Neural cell (in vitro differentiated cells): ENCODE results near the gene MSX2. TPM values are rescaled to one million over a fixed set of nuclear protein-coding genes. Genes with fewer than 3 reads are reported as not detected.

Experiments used
- H2AFZ ChIP-seq: fragments of 200-600, 300-800 bp; sonication (generic), shearing (Covaris generic); 2 replicates; pipeline ENCODE4 v1.6.0; 2014; ENCODE audit warnings: low read depth, mild to moderate bottlenecking, antibody characterized with exemption, low read length, moderate library complexity
- H3F3A ChIP-seq: fragments of 200-600 bp; shearing (Covaris generic); 2 replicates; pipeline ENCODE4 v1.6.1; 2016; ENCODE audit warnings: mild to moderate bottlenecking, moderate library complexity, mixed read lengths, antibody characterized with exemption, low read length; ENCODE audit not compliant: insufficient read depth, poor library complexity, severe bottlenecking
- H3K27ac ChIP-seq: fragments of 200-600, 300-800 bp; sonication (generic), shearing (Covaris generic); 2 replicates; pipeline ENCODE4 v1.5.1; 2014; ENCODE audit warnings: mild to moderate bottlenecking, low read length, moderate library complexity
- H3K27me3 ChIP-seq: fragments of 300-800, 200-600 bp; sonication (generic), shearing (Covaris generic); 2 replicates; pipeline ENCODE4 v1.6.0; 2014; ENCODE audit warnings: mild to moderate bottlenecking, low read depth, low read length, moderate library complexity; ENCODE audit not compliant: insufficient read depth
- H3K36me3 ChIP-seq: fragments of 300-800, 200-600 bp; sonication (generic), shearing (Covaris generic); 2 replicates; pipeline ENCODE4 v1.5.1; 2014; ENCODE audit warnings: mild to moderate bottlenecking, antibody characterized with exemption, low read length, moderate library complexity; ENCODE audit not compliant: insufficient read depth
- H3K4me2 ChIP-seq: fragments of 300-800, 200-600 bp; sonication (generic), shearing (Covaris generic); 2 replicates; pipeline ENCODE4 v1.6.0; 2014; ENCODE audit warnings: mild to moderate bottlenecking, low read length
- H3K4me3 ChIP-seq: fragments of 300-800, 200-600 bp; sonication (generic), shearing (Covaris generic); 2 replicates; pipeline ENCODE4 v1.5.1; 2014; ENCODE audit warnings: mild to moderate bottlenecking, low read length, moderate library complexity
- H3K79me2 ChIP-seq: fragments of 200-600 bp; shearing (Covaris generic); replicated peaks from 2 replicates; pipeline ENCODE4 v1.6.0; 2014; ENCODE audit warnings: mild to moderate bottlenecking, low read length, moderate library complexity; ENCODE audit not compliant: insufficient read depth
- H3K9ac ChIP-seq: fragments of 300-800, 200-600 bp; sonication (generic), shearing (Covaris generic); 2 replicates; pipeline ENCODE4 v1.6.1; 2016; ENCODE audit warnings: mild to moderate bottlenecking, low read length, mixed read lengths
- H3K9me2 ChIP-seq: fragments of 200-600 bp; shearing (Covaris generic); 2 replicates; pipeline ENCODE4 v1.6.1; 2016; ENCODE audit warnings: mild to moderate bottlenecking, low read length, mixed read lengths; ENCODE audit not compliant: insufficient read depth
- H3K9me3 ChIP-seq: fragments of 200-600, 300-800 bp; sonication (generic), shearing (Covaris generic); 2 replicates; pipeline ENCODE4 v1.6.1; 2016; ENCODE audit warnings: mild to moderate bottlenecking, mixed run types, low read length, moderate library complexity, mixed read lengths
- H4K20me1 ChIP-seq: fragments of 200-600 bp; shearing (Covaris generic); 2 replicates; pipeline ENCODE4 v1.6.1; 2016; ENCODE audit warnings: mild to moderate bottlenecking, mixed run types; ENCODE audit not compliant: insufficient read depth
- CTCF ChIP-seq: fragments of 450-650 bp; IDR thresholded peaks from 2 replicates; pipeline ENCODE4 v1.5.1; 2014; ENCODE audit warnings: antibody characterized with exemption, mild to moderate bottlenecking, moderate library complexity; ENCODE audit not compliant: poor library complexity, severe bottlenecking
- EP300 ChIP-seq: fragments of 450-650 bp; conservative IDR thresholded peaks from 2 replicates; pipeline ENCODE4 v1.6.1; 2014; ENCODE audit warnings: antibody characterized with exemption, mild to moderate bottlenecking, moderate library complexity; ENCODE audit not compliant: poor library complexity, severe bottlenecking
- EZH2 ChIP-seq: fragments of 200-600, 300-800 bp; shearing (Covaris generic), sonication (generic); IDR thresholded peaks from 2 replicates; pipeline ENCODE4 v1.6.1; 2014; ENCODE audit warnings: antibody characterized with exemption, low read length, borderline replicate concordance, mild to moderate bottlenecking; ENCODE audit not compliant: insufficient read depth, poor library complexity, severe bottlenecking
- MXI1 ChIP-seq: fragments of 450-650 bp; conservative IDR thresholded peaks from 2 replicates; pipeline ENCODE4 v1.6.1; 2014; ENCODE audit warnings: antibody characterized with exemption, mild to moderate bottlenecking; ENCODE audit not compliant: poor library complexity, severe bottlenecking
- POLR2AphosphoS5 ChIP-seq: IDR thresholded peaks from 2 replicates; pipeline ENCODE4 v1.6.1; 2012
- RAD21 ChIP-seq: fragments of 450-650 bp; conservative IDR thresholded peaks from 2 replicates; pipeline ENCODE4 v1.6.1; 2014; ENCODE audit warnings: antibody characterized with exemption, mild to moderate bottlenecking, moderate library complexity
- REST ChIP-seq: IDR thresholded peaks from 2 replicates; pipeline ENCODE4 v1.6.1; 2012; ENCODE audit warnings: borderline replicate concordance
- SMC3 ChIP-seq: fragments of 450-650 bp; conservative IDR thresholded peaks from 2 replicates; pipeline ENCODE4 v1.6.1; 2014; ENCODE audit warnings: antibody characterized with exemption, mild to moderate bottlenecking, moderate library complexity; ENCODE audit not compliant: poor library complexity
- TAF1 ChIP-seq: IDR thresholded peaks from 2 replicates; pipeline ENCODE4 v1.6.1; 2012; ENCODE audit warnings: low read depth
- polyA plus RNA-seq: library from polyadenylated mRNA; depleted of rRNA; stranded (reverse); fragments of >200 nt; gene quantifications from 2 replicates; pipeline ENCODE4 v1.2.3, GENCODE V29; 2014

The MSX2 gene
- polyA plus RNA-seq, 1 donor from 2014 or later = not detected

GRCh38 chr5:174707671-174708070 lies 16.7 kb upstream of the MSX2 start:
- TF ChIP-seq CTCF (no peak), MXI1 (no peak), REST (no peak), EZH2 (no peak), EP300 (no peak), SMC3 (no peak), TAF1 (no peak), RAD21 (no peak)
- no peak overlapping the region for H3K9ac ChIP-seq
- no peak overlapping the region for H3K4me2 ChIP-seq
- no peak overlapping the region for H3K4me3 ChIP-seq
- no peaks in the 10 kb centered on the region for H3K27me3 ChIP-seq
- no peaks in the 10 kb centered on the region for H3K79me2 ChIP-seq
- H3K9me2 ChIP-seq = no peaks in the 10 kb centered on the region
- no peaks in the 10 kb centered on the region for H3K9me3 ChIP-seq
- no peaks in the 10 kb centered on the region for H3F3A ChIP-seq
- no peak overlapping the region for H3K27ac ChIP-seq
- H3K36me3 ChIP-seq = no peaks in the 10 kb centered on the region
- no peaks in the 10 kb centered on the region for H4K20me1 ChIP-seq
- H2AFZ ChIP-seq = no peak overlapping the region

- H3K9ac ChIP-seq = no peak overlapping the region
- no peaks in the 10 kb centered on the region for H3K27me3 ChIP-seq
- H3K27ac ChIP-seq = no peak overlapping the region
- H3K4me3 ChIP-seq = no peak overlapping the region
- H3F3A ChIP-seq = no peaks in the 10 kb centered on the region
- no peaks in the 10 kb centered on the region for H3K36me3 ChIP-seq
- no peaks in the 10 kb centered on the region for H4K20me1 ChIP-seq
- H2AFZ ChIP-seq = no peak overlapping the region
- H3K9me3 ChIP-seq = no peaks in the 10 kb centered on the region
- no peak for TF ChIP-seq POLR2AphosphoS5
- TF ChIP-seq MXI1 = no peak
- TF ChIP-seq EP300 = no peak
- TF ChIP-seq RAD21 = no peak
- TF ChIP-seq CTCF = no peak
- TF ChIP-seq EZH2 = no peak
- no peak for TF ChIP-seq REST
- no peak for TF ChIP-seq SMC3
- TF ChIP-seq TAF1 = no peak
- no peak overlapping the region for H3K4me2 ChIP-seq
- H3K9me2 ChIP-seq = no peaks in the 10 kb centered on the region
- no peaks in the 10 kb centered on the region for H3K79me2 ChIP-seq
Observed at GRCh38 chr5:174708476-174709207, 15.7 kb upstream of the MSX2 start.
